ENCODE results near the gene IRF4.

Gene IRF4

DNA sequence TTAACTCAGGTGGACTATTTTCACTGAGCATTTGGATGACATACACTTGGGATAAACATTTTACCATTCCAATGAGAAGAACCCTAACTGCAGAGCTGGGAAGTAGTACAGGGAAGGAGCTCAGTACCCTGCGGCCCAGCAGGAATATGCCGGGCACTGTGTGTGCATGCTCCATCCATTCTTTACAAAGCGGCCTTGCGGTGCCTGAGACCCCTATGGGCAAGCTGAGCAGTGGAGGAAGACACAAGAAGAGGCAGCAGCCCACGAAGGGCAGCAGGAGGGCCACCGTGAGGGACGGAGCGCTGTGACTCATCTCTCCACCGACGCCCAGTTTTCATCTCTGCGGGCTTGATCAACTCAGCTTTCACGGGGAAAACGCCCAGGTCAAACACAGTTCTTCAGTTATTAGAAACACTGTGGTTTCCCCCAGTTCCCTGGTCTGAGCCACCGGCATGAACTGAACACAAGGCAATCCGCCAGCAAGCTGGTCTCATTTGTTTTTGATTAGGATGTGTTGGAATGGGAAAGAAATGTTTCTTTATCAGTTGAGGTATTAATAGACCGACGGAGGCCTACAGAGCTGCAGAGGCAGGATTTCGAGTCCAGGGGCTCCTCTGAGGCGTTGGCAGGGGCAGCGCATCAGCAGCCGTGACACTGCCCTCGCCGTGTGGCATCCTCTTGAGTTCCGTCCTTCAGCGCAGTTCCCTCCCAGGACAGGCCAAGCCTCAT is 44.9 kb downstream of the IRF4 start:
- Histone ChIP-seq H3K36me3 (ENCODE audit: insufficient read depth, low read length) (no peaks in the 10 kb centered on the region), H3K27me3 (ENCODE audit: insufficient read depth, low read length, poor library complexity, severe bottlenecking) (no peaks in the 10 kb centered on the region), H3K9ac (ENCODE audit: low read depth, low read length, poor library complexity, severe bottlenecking) (no peak overlapping the region), H3K9me3 (ENCODE audit: insufficient read depth, low read depth, low read length) (no peaks in the 10 kb centered on the region), H3K4me1 (ENCODE audit: insufficient read depth, low read length, poor library complexity, severe bottlenecking) (peaks cover 39% of the 10 kb centered on the region), H3K9me2 (replicated peaks; ENCODE audit: low read depth, low read length) (no peaks in the 10 kb centered on the region), H3K4me3 (ENCODE audit: low read length, poor library complexity, severe bottlenecking) (no peak overlapping the region), H3K79me2 (ENCODE audit: insufficient read depth, low read length) (no peaks in the 10 kb centered on the region), H3K4me2 (ENCODE audit: low read depth, low read length, poor library complexity, severe bottlenecking) (no peak overlapping the region), H4K20me1 (ENCODE audit: insufficient read depth, low read length, poor library complexity, severe bottlenecking) (no peaks in the 10 kb centered on the region), H2AFZ (ENCODE audit: low read length) (no peak overlapping the region), H3F3A (ENCODE audit: low read depth) (no peaks in the 10 kb centered on the region)
- TF ChIP-seq, protein P1, sequence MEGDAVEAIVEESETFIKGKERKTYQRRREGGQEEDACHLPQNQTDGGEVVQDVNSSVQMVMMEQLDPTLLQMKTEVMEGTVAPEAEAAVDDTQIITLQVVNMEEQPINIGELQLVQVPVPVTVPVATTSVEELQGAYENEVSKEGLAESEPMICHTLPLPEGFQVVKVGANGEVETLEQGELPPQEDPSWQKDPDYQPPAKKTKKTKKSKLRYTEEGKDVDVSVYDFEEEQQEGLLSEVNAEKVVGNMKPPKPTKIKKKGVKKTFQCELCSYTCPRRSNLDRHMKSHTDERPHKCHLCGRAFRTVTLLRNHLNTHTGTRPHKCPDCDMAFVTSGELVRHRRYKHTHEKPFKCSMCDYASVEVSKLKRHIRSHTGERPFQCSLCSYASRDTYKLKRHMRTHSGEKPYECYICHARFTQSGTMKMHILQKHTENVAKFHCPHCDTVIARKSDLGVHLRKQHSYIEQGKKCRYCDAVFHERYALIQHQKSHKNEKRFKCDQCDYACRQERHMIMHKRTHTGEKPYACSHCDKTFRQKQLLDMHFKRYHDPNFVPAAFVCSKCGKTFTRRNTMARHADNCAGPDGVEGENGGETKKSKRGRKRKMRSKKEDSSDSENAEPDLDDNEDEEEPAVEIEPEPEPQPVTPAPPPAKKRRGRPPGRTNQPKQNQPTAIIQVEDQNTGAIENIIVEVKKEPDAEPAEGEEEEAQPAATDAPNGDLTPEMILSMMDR (conservative IDR thresholded peaks at IDR 0.05; ENCODE audit: low read length), result no peak
- no peak for TF ChIP-seq EZH2phosphoT487 (IDR thresholded peaks at IDR 0.05; ENCODE audit: borderline replicate concordance)

GRCh38 chr6:437037-437392 is 45.5 kb downstream of the IRF4 start:
- Histone ChIP-seq H3K9me2 (replicated peaks; ENCODE audit: low read depth, low read length) (no peaks in the 10 kb centered on the region), H3K36me3 (ENCODE audit: insufficient read depth, low read length) (no peaks in the 10 kb centered on the region), H3K4me2 (ENCODE audit: low read depth, low read length, poor library complexity, severe bottlenecking) (no peak overlapping the region), H3F3A (ENCODE audit: low read depth) (no peaks in the 10 kb centered on the region), H3K4me3 (ENCODE audit: low read length, poor library complexity, severe bottlenecking) (no peak overlapping the region), H2AFZ (ENCODE audit: low read length) (no peak overlapping the region), H3K9me3 (ENCODE audit: insufficient read depth, low read depth, low read length) (no peaks in the 10 kb centered on the region), H3K4me1 (ENCODE audit: insufficient read depth, low read length, poor library complexity, severe bottlenecking) (peaks cover 33% of the 10 kb centered on the region), H3K79me2 (ENCODE audit: insufficient read depth, low read length) (no peaks in the 10 kb centered on the region), H4K20me1 (ENCODE audit: insufficient read depth, low read length, poor library complexity, severe bottlenecking) (no peaks in the 10 kb centered on the region), H3K9ac (ENCODE audit: low read depth, low read length, poor library complexity, severe bottlenecking) (no peak overlapping the region), H3K27me3 (ENCODE audit: insufficient read depth, low read length, poor library complexity, severe bottlenecking) (no peaks in the 10 kb centered on the region)
- no peak for TF ChIP-seq EZH2phosphoT487 (IDR thresholded peaks at IDR 0.05; ENCODE audit: borderline replicate concordance)
- TF ChIP-seq, protein P1 (conservative IDR thresholded peaks at IDR 0.05; ENCODE audit: low read length), result no peak

DNA sequence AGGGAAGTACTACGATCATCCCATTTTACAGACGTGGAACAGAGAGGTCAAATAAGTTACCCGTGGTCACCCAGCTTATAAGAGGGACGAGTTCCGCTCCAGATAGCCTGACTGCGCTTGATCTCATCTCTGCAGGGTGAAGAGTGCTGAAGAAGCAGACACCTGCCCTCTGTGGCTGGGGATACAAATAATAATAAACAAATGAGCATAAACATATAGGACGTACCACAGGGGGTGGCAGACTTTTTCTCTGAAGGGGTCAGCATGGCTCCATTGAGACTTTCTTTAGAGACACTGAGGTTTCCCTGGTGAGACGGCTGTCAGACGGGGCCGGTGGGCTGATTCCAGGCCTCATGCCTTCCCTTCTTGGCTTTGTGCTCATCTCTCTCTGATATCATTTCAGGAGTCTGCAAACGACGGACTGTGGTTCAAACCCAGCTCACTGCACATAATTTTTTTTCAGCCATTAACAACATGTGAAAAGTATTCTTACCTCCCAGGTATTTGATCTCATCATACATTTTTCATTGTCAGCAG is 47.1 kb downstream of the IRF4 start:
- Histone ChIP-seq H3K27me3 (ENCODE audit: insufficient read depth, low read length, poor library complexity, severe bottlenecking) (no peaks in the 10 kb centered on the region), H3K4me3 (ENCODE audit: low read length, poor library complexity, severe bottlenecking) (no peak overlapping the region), H4K20me1 (ENCODE audit: insufficient read depth, low read length, poor library complexity, severe bottlenecking) (no peaks in the 10 kb centered on the region), H3K9me3 (ENCODE audit: insufficient read depth, low read depth, low read length) (no peaks in the 10 kb centered on the region), H3F3A (ENCODE audit: low read depth) (no peaks in the 10 kb centered on the region), H3K4me2 (ENCODE audit: low read depth, low read length, poor library complexity, severe bottlenecking) (no peak overlapping the region), H3K4me1 (ENCODE audit: insufficient read depth, low read length, poor library complexity, severe bottlenecking) (peaks cover 23% of the 10 kb centered on the region), H3K9me2 (replicated peaks; ENCODE audit: low read depth, low read length) (no peaks in the 10 kb centered on the region), H3K79me2 (ENCODE audit: insufficient read depth, low read length) (no peaks in the 10 kb centered on the region), H3K36me3 (ENCODE audit: insufficient read depth, low read length) (no peaks in the 10 kb centered on the region), H3K9ac (ENCODE audit: low read depth, low read length, poor library complexity, severe bottlenecking) (no peak overlapping the region), H2AFZ (ENCODE audit: low read length) (no peak overlapping the region)
- TF ChIP-seq, protein P1 (conservative IDR thresholded peaks at IDR 0.05; ENCODE audit: low read length), result no peak
- no peak for TF ChIP-seq EZH2phosphoT487 (IDR thresholded peaks at IDR 0.05; ENCODE audit: borderline replicate concordance)

Data from Loucy (cell line).